Calu3 (cell line): Measurements from ENCODE around the gene SF3B2. TPM values are rescaled to one million over a fixed set of nuclear protein-coding genes. Genes with fewer than 3 reads are reported as not detected.

Experiments
- Bru-seq: library from RNA; stranded (reverse); fragments of 400-500 nt; gene quantifications from one replicate; lab custom pipeline; 2021; lab: Mats Ljungman, UMichigan
- BruChase-seq, 2 experiments: library from RNA; stranded (reverse); fragments of 400-500 nt; gene quantifications; one replicate each; lab custom pipeline; 2021; lab: Mats Ljungman, UMichigan
- BruUV-seq: library from RNA; stranded (reverse); fragments of 400-500 nt; replicated peaks from 2 replicates; lab custom pipeline; 2021; lab: Mats Ljungman, UMichigan
- CTCF ChIA-PET: fragments of 300-600 bp; sonication (Branson Sonifier 250); formaldehyde crosslinking; loops from one replicate; lab custom pipeline; 2022; ENCODE audit warnings: antibody characterized with exemption; lab: Charles Lee
- DNase-seq: peaks from one replicate; pipeline ENCODE4 v3.0.0; 2022
- H3K27ac Mint-ChIP-seq: one replicate; pipeline ENCODE4 v1.8.0; 2022; ENCODE audit warnings: mixed read lengths; ENCODE audit not compliant: unreplicated experiment
- H3K27me3 Mint-ChIP-seq: one replicate; pipeline ENCODE4 v1.8.0; 2022; ENCODE audit warnings: mixed read lengths; ENCODE audit not compliant: unreplicated experiment
- H3K36me3 Mint-ChIP-seq: one replicate; pipeline ENCODE4 v1.8.0; 2022; ENCODE audit warnings: mild to moderate bottlenecking, moderate library complexity, mixed read lengths; ENCODE audit not compliant: insufficient read depth, unreplicated experiment
- H3K4me1 Mint-ChIP-seq: one replicate; pipeline ENCODE4 v1.8.0; 2022; ENCODE audit warnings: mild to moderate bottlenecking, low read depth, mixed read lengths; ENCODE audit not compliant: unreplicated experiment
- H3K4me3 Mint-ChIP-seq: one replicate; pipeline ENCODE4 v1.8.0; 2022; ENCODE audit warnings: mild to moderate bottlenecking, low read depth, moderate library complexity, mixed read lengths; ENCODE audit not compliant: unreplicated experiment
- H3K9me3 Mint-ChIP-seq: one replicate; pipeline ENCODE4 v1.8.0; 2022; ENCODE audit warnings: low read depth, mixed read lengths; ENCODE audit not compliant: unreplicated experiment
- intact Hi-C: fragments of 100-400 bp; cut with micrococcal nuclease; formaldehyde crosslinking; loops from one replicate; pipeline ENCODE4 v1.10.0; 2022; ENCODE audit not compliant: unreplicated experiment
- long read RNA-seq: library from polyadenylated mRNA; stranded (forward); transcript quantifications from one replicate; pipeline ENCODE4 v2.0.0, GENCODE V29; 2022
- total RNA-seq: library from RNA; stranded (reverse); gene quantifications from 2 replicates; pipeline ENCODE4 v1.2.3, GENCODE V29; 2022
- TF ChIP-seq, protein P1 (sequence below): fragments of 200-600 bp; IDR thresholded peaks from one replicate; pipeline ENCODE4 v1.8.0; 2022; ENCODE audit warnings: antibody characterized with exemption; ENCODE audit not compliant: unreplicated experiment

The SF3B2 gene, protein sequence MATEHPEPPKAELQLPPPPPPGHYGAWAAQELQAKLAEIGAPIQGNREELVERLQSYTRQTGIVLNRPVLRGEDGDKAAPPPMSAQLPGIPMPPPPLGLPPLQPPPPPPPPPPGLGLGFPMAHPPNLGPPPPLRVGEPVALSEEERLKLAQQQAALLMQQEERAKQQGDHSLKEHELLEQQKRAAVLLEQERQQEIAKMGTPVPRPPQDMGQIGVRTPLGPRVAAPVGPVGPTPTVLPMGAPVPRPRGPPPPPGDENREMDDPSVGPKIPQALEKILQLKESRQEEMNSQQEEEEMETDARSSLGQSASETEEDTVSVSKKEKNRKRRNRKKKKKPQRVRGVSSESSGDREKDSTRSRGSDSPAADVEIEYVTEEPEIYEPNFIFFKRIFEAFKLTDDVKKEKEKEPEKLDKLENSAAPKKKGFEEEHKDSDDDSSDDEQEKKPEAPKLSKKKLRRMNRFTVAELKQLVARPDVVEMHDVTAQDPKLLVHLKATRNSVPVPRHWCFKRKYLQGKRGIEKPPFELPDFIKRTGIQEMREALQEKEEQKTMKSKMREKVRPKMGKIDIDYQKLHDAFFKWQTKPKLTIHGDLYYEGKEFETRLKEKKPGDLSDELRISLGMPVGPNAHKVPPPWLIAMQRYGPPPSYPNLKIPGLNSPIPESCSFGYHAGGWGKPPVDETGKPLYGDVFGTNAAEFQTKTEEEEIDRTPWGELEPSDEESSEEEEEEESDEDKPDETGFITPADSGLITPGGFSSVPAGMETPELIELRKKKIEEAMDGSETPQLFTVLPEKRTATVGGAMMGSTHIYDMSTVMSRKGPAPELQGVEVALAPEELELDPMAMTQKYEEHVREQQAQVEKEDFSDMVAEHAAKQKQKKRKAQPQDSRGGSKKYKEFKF
- 167 and 173 TPM in 2 replicates for total RNA-seq
- Bru-seq, nascent RNA: percentile 89 among the genes with signal in this experiment
- percentile 96 among the genes with signal in this experiment for BruChase-seq, experiment 1, labeled RNA remaining after a 6-hour chase
- percentile 93 among the genes with signal in this experiment for BruChase-seq, experiment 2, labeled RNA remaining after a 2-hour chase
- long read RNA-seq, transcript SF3B2-201 (22 exons, 2,903 nt): major isoform, 107 of 165 reads
- long read RNA-seq, partial matches to known transcripts: 21 of 165 reads
- long read RNA-seq, other reads (novel, unspliced or antisense): 37 of 165 reads

DNA sequence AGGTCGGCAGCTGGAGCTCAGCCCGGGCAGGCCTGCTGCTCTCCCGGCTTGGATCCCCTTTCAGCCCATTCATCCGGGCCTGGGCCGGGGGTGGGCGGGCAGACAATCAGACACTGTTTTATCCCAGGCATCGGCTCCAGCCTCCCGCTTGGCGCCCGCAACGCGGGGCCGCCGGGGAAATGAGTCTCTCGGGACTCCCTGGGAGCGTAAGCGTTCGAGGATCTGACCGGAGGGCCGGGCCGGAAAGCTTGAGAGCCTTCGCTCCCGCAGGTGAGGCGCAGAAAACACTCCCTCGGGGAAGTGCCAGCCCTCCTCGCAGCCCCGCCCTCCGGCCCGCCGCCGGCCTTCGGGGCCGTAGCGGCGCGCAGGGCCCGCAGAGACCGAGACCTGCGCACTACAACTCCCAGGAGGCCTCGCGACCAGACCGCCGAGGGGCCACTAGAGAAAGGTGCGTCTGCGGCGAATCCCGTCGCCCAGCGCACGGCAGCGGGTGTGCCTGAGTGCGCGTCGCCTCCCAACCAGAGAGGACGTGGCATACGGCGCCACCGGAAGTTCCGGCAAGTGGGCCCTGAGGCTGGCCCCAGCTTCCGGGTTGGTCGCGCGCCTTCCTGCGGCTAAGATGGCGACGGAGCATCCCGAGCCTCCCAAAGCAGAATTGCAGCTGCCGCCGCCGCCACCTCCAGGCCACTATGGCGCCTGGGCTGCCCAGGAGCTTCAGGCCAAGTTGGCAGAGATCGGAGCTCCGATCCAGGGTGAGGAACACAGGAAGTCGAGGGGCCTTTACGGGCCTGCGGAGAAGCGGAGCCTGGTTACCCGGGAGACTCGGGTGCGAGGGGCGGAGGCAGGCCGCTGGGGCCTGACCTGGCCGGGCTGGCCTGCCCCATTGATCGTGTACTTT, at the start of gene SF3B2:
TSS of gene SF3B2 (plus strand) at position 599 of the 898 bp plus-strand sequence. CDS start at position 620, 21 bp downstream.
- peak within 1 kb of the TSS; percentile 95 for H3K4me3 Mint-ChIP-seq
- BruUV-seq: TSS peak; percentile 98
- CTCF ChIA-PET: interaction anchor here (0.5 to 1.6 kb wide), 7 partner anchors 16 to 237 kb away, joined by 3 to 6 read pairs (median 4); partner anchors contain the start of genes CST6, FIBP and YIF1A
- TF ChIP-seq, protein P1, sequence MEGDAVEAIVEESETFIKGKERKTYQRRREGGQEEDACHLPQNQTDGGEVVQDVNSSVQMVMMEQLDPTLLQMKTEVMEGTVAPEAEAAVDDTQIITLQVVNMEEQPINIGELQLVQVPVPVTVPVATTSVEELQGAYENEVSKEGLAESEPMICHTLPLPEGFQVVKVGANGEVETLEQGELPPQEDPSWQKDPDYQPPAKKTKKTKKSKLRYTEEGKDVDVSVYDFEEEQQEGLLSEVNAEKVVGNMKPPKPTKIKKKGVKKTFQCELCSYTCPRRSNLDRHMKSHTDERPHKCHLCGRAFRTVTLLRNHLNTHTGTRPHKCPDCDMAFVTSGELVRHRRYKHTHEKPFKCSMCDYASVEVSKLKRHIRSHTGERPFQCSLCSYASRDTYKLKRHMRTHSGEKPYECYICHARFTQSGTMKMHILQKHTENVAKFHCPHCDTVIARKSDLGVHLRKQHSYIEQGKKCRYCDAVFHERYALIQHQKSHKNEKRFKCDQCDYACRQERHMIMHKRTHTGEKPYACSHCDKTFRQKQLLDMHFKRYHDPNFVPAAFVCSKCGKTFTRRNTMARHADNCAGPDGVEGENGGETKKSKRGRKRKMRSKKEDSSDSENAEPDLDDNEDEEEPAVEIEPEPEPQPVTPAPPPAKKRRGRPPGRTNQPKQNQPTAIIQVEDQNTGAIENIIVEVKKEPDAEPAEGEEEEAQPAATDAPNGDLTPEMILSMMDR: no peak
- H3K36me3 Mint-ChIP-seq: peaks cover 59% of the 10 kb centered on the region
- intact Hi-C loops: no loop called here
- peaks cover 4% of the 10 kb centered on the region for H3K27me3 Mint-ChIP-seq
- H3K27ac Mint-ChIP-seq: peak within 1 kb of the TSS; percentile 90
- peak; percentile 98 for DNase-seq
- no peaks in the 10 kb centered on the region for H3K9me3 Mint-ChIP-seq
- H3K4me1 Mint-ChIP-seq: peaks cover 13% of the 10 kb centered on the region

DNA sequence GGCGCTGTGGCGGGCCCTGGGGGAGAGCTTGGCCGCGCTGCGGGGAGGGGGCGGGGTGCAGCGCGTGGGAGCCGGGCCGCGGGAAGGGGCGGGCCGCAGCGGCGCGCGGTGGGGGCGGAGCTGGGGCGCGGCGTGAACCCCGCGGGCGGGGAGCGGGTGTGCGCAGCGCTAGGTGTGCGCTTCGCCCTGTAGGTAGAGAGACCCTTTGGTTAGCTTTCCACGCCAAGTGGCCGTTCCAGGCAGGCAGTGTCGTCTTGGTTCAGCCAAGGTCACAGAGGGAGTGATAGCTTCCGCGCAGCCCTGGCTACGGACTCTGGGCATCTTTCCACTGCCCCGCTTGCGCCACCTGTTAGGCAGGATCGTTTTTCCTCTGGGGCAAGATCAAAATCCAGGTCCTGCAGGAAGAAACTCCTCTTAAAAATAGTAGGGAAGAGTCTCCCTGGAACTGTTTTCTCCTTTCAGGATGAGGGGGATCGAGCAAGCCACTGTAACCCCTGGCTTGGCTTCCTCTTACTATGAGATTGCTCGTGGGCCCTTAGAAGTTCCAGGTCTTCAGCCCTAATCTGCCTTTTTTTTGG, 49.4 kb upstream of the SF3B2 start:
- Mint-ChIP-seq H3K4me1 (peaks cover 14% of the 10 kb centered on the region), H3K36me3 (peaks cover 64% of the 10 kb centered on the region), H3K9me3 (no peaks in the 10 kb centered on the region), H3K27ac (peak overlapping the region; percentile 90), H3K4me3 (peak overlapping the region; percentile 92), H3K27me3 (no peaks in the 10 kb centered on the region)
- TF ChIP-seq, protein P1: no peak
- intact Hi-C loops: loop anchor here (1.0 kb wide), 1 partner anchor 9 kb away; no protein-coding TSS in a partner anchor
- BruUV-seq: no TSS peak
- CTCF ChIA-PET: interaction anchor here (0.6 to 1.5 kb wide), 7 partner anchors 8 to 143 kb away, joined by 3 to 12 read pairs (median 4); partner anchors contain the start of genes CCDC85B, FIBP and MUS81
- DNase-seq: peak; percentile 43

DNA sequence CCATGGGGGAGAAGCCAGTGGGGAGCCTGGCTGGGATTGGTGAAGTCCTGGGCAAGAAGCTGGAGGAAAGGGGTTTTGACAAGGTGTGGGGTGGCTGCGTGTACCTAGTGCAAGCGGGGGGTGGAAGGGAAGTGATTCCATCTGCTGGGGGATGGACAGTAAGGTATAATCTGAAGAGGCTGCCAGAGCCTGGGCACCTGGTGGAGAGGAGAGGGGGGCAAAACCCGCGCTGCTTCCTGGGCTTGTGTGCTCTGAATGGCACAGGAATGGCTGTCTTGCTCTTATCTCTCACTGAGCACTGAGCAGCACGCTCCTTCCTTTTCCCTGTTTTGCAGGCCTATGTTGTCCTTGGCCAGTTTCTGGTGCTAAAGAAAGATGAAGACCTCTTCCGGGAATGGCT, 48.9 kb upstream of the SF3B2 start:
- BruUV-seq: no TSS peak
- Mint-ChIP-seq H3K27me3 (no peaks in the 10 kb centered on the region), H3K4me1 (peaks cover 14% of the 10 kb centered on the region), H3K36me3 (peaks cover 63% of the 10 kb centered on the region), H3K9me3 (no peaks in the 10 kb centered on the region), H3K27ac (peak overlapping the region; percentile 90), H3K4me3 (peak overlapping the region; percentile 92)
- TF ChIP-seq, protein P1: no peak
- no peak for DNase-seq
- intact Hi-C loops: no loop called here
- CTCF ChIA-PET: interaction anchor here (0.6 to 1.5 kb wide), 4 partner anchors 18 to 115 kb away, joined by 4 to 12 read pairs (median 4); partner anchors contain the start of genes CCDC85B and FIBP
